Liver (tissue), 9 donors: Measurements from ENCODE around the gene TFF1. TPM values are rescaled to one million over a fixed set of nuclear protein-coding genes. Genes with fewer than 3 reads are reported as not detected.

Experiments
- DNase-seq: peaks from one replicate; pipeline ENCODE4 v3.0.0-alpha.2; 2017; ENCODE audit warnings: low spot score
- H3K27ac ChIP-seq, 2 donors: one replicate each; pipeline ENCODE4 v1.7.0; 2013; ENCODE audit warnings: inconsistent platforms in 2 of 2, low read length in 2 of 2, control low read depth in 1 of 2, low read depth in 1 of 2, mild to moderate bottlenecking in 1 of 2
- H3K27me3 ChIP-seq, 4 donors: one replicate each; pipeline versions ENCODE4 v1.6.1 to v1.7.0; 2013; ENCODE audit warnings: low read length in 3 of 4, inconsistent platforms in 1 of 4, mild to moderate bottlenecking in 1 of 4, moderate library complexity in 1 of 4; ENCODE audit not compliant: control insufficient read depth in 4 of 4, insufficient read depth in 4 of 4
- H3K36me3 ChIP-seq, 4 donors: one replicate each; pipeline versions ENCODE4 v1.6.1 to v1.7.0; 2013; ENCODE audit warnings: low read length in 3 of 4, mild to moderate bottlenecking in 3 of 4, low read depth in 1 of 4, moderate library complexity in 1 of 4; ENCODE audit not compliant: control insufficient read depth in 4 of 4, insufficient read depth in 3 of 4
- H3K4me1 ChIP-seq, 4 donors: one replicate each; pipeline versions ENCODE4 v1.6.1 to v1.7.0; 2013; ENCODE audit warnings: low read length in 3 of 4, mild to moderate bottlenecking in 3 of 4, moderate library complexity in 1 of 4; ENCODE audit not compliant: control insufficient read depth in 4 of 4, insufficient read depth in 4 of 4
- H3K4me3 ChIP-seq, 3 donors: one replicate each; pipeline versions ENCODE4 v1.6.1 to v1.7.0; 2013; ENCODE audit warnings: low read length in 3 of 3, control low read depth in 1 of 3, low read depth in 1 of 3, mild to moderate bottlenecking in 1 of 3
- H3K9ac ChIP-seq, 2 donors: one replicate each; pipeline ENCODE4 v1.7.0; 2013; ENCODE audit warnings: low read length in 2 of 2, mild to moderate bottlenecking in 2 of 2, moderate library complexity in 2 of 2, control low read depth in 1 of 2, low read depth in 1 of 2
- H3K9me3 ChIP-seq, 4 donors: one replicate each; pipeline versions ENCODE4 v1.6.1 to v1.7.0; 2013; ENCODE audit warnings: low read length in 3 of 4; ENCODE audit not compliant: control insufficient read depth in 4 of 4
- ATF3 ChIP-seq: IDR thresholded peaks from 2 replicates; pipeline ENCODE4 v1.6.1; 2016; ENCODE audit warnings: antibody characterized with exemption
- EGR1 ChIP-seq, 2 donors: IDR thresholded peaks; 2 replicates each; pipeline ENCODE4 v1.6.1; 2016 to 2018; ENCODE audit warnings: antibody characterized with exemption in 2 of 2, low read depth in 2 of 2
- FOXA1 ChIP-seq: IDR thresholded peaks from 2 replicates; pipeline ENCODE4 v1.6.1; 2016; ENCODE audit warnings: antibody characterized with exemption
- FOXA2 ChIP-seq: IDR thresholded peaks from 2 replicates; pipeline ENCODE4 v1.6.1; 2016; ENCODE audit warnings: antibody characterized with exemption
- GABPA ChIP-seq, 2 donors: IDR thresholded peaks in 1 of 2; conservative IDR thresholded peaks in 1 of 2; 2 replicates each; pipeline ENCODE4 v1.6.1; 2016; ENCODE audit warnings: antibody characterized with exemption in 2 of 2, mild to moderate bottlenecking in 1 of 2, moderate library complexity in 1 of 2
- MAX ChIP-seq: IDR thresholded peaks from 2 replicates; pipeline ENCODE4 v1.6.1; 2016; ENCODE audit warnings: antibody characterized with exemption
- NR2F2 ChIP-seq: IDR thresholded peaks from 2 replicates; pipeline ENCODE4 v1.6.1; 2016; ENCODE audit warnings: antibody characterized with exemption
- RXRA ChIP-seq, 2 donors: IDR thresholded peaks; 2 replicates each; pipeline ENCODE4 v1.6.1; 2017 to 2018; ENCODE audit warnings: antibody characterized with exemption in 2 of 2, mild to moderate bottlenecking in 1 of 2
- SP1 ChIP-seq: IDR thresholded peaks from 2 replicates; pipeline ENCODE4 v1.6.1; 2018; ENCODE audit warnings: antibody characterized with exemption, mild to moderate bottlenecking
- TAF1 ChIP-seq: conservative IDR thresholded peaks from 2 replicates; pipeline ENCODE4 v1.6.1; 2016; ENCODE audit warnings: antibody characterized with exemption, mild to moderate bottlenecking
- YY1 ChIP-seq: IDR thresholded peaks from 2 replicates; pipeline ENCODE4 v1.6.1; 2016; ENCODE audit warnings: antibody characterized with exemption, mild to moderate bottlenecking
- ZBTB33 ChIP-seq: IDR thresholded peaks from 2 replicates; pipeline ENCODE4 v1.6.1; 2016; ENCODE audit warnings: antibody characterized with exemption
- WGBS: extraction: QIAGEN DNeasy Blood & Tissue Kit; methylation state at CpG from one replicate; pipeline ENCODE4 v1.1.7; 2013; 5-methylcytosine and 5-hydroxymethylcytosine counted together
- polyA plus RNA-seq, 2 donors: library from polyadenylated mRNA; stranded (reverse) in 1 of 2; unstranded in 1 of 2; fragments of 200-250 nt in 1 of 2; fragments of >200 nt in 1 of 2; fragmentation: Nextera tagmentation in 1 of 2; extraction: Ambion mirVana in 1 of 2; gene quantifications; one replicate each; pipeline versions ENCODE4 v1.2.1 to v1.2.3, GENCODE V29; 2013 to 2015
- total RNA-seq, 2 donors: library from RNA; depleted of rRNA; stranded (reverse); fragments of >200 nt; gene quantifications; one replicate each; pipeline ENCODE4 v1.2.3, GENCODE V29; 2014
- donor health status: healthy.
- donor health status: healthy.
- donor health status: healthy.
- donor health status: healthy.
- donor health status: healthy.

The TFF1 gene
- total and polyA plus RNA-seq, 4 donors: not detected

- TF ChIP-seq MAX: no peak
- no peak for TF ChIP-seq FOXA2
- no peak for TF ChIP-seq GABPA (IDR thresholded peaks at IDR 0.05 in 1 of 2, conservative IDR thresholded peaks at IDR 0.05 in 1 of 2)
- no peak for TF ChIP-seq EGR1 (IDR thresholded peaks at IDR 0.05; ENCODE audit: low read depth in 2 of 2)
- no peak for TF ChIP-seq TAF1
- TF ChIP-seq ZBTB33: no peak
Measured at GRCh38 chr21:42395302-42395701, 29.0 kb upstream of the TFF1 start (continued).

GRCh38 chr21:42393443-42393950 is 27.2 kb upstream of the TFF1 start:
- H3K36me3 ChIP-seq: no peaks in the 10 kb centered on the region
- no peak overlapping the region for H3K9ac ChIP-seq
- TF ChIP-seq TAF1 (no peak), NR2F2 (no peak), ATF3 (no peak), ZBTB33 (no peak)
- WGBS: 76% methylated on average over 8 of the region's 8 CpGs
- H3K9me3 ChIP-seq: no peaks in the 10 kb centered on the region
- no peak overlapping the region for H3K27ac ChIP-seq
- H3K27me3 ChIP-seq: peaks cover 0 to 4% (median 0%) of the 10 kb centered on the region in 4 donors
- no peak overlapping the region for H3K4me3 ChIP-seq
- DNase-seq: no peak
- H3K4me1 ChIP-seq: no peaks in the 10 kb centered on the region

- H3K4me3 ChIP-seq: no peak overlapping the region
- H3K9ac ChIP-seq: no peak overlapping the region
- WGBS: 85% methylated on average over 17 of the region's 17 CpGs
- no peak for TF ChIP-seq GABPA (IDR thresholded peaks at IDR 0.05 in 1 of 2, conservative IDR thresholded peaks at IDR 0.05 in 1 of 2)
- no peak for TF ChIP-seq FOXA1
- DNase-seq: no peak
- H3K36me3 ChIP-seq: no peaks in the 10 kb centered on the region
- H3K9me3 ChIP-seq: no peaks in the 10 kb centered on the region
- no peaks in the 10 kb centered on the region for H3K4me1 ChIP-seq
- H3K27me3 ChIP-seq: peaks cover 0 to 4% (median 0%) of the 10 kb centered on the region in 4 donors
- no peak overlapping the region for H3K27ac ChIP-seq
Measured at GRCh38 chr21:42392731-42393442, 26.6 kb upstream of the TFF1 start.

- no peak for TF ChIP-seq RXRA (IDR thresholded peaks at IDR 0.05)
- no peak for TF ChIP-seq YY1
- no peak for TF ChIP-seq EGR1 (IDR thresholded peaks at IDR 0.05; ENCODE audit: low read depth in 2 of 2)
- TF ChIP-seq NR2F2: no peak
- no peak for TF ChIP-seq MAX
- TF ChIP-seq SP1: no peak
- TF ChIP-seq GABPA (IDR thresholded peaks at IDR 0.05 in 1 of 2, conservative IDR thresholded peaks at IDR 0.05 in 1 of 2): no peak
- H3K36me3 ChIP-seq: no peaks in the 10 kb centered on the region
- H3K27me3 ChIP-seq: peaks cover 0 to 4% (median 0%) of the 10 kb centered on the region in 4 donors
- H3K9ac ChIP-seq: no peak overlapping the region
- no peaks in the 10 kb centered on the region for H3K9me3 ChIP-seq
- no peak for DNase-seq
- no peak overlapping the region for H3K27ac ChIP-seq
- H3K4me1 ChIP-seq: peaks cover 0 to 2% (median 1%) of the 10 kb centered on the region in 4 donors
- H3K4me3 ChIP-seq: no peak overlapping the region
- WGBS: 64% methylated on average over 5 of the region's 5 CpGs
Measured at GRCh38 chr21:42391297-42391696, 25.0 kb upstream of the TFF1 start.
